ENCODE data around the gene R3HDM4.

DNA sequence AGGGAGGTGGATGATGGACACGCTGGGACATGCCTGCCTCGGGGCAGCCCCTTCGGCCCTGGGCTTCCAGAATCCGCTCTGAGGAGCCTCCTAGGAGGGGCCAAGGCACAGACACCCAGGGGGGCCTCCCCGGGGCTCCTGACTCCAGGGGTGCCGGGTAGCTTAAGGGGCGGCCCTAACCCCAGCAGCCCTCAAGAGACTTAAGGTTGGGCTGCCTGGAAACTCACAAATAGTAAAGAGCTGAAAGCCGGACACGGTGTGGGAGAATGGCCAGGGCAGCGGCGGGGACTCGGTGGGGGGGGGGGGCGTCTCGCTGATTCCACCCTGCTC, 20.5 kb upstream of the R3HDM4 start:
- TF ChIP-seq POLR2A (IDR thresholded peaks at IDR 0.05) = no peak
- TF ChIP-seq, protein P1, sequence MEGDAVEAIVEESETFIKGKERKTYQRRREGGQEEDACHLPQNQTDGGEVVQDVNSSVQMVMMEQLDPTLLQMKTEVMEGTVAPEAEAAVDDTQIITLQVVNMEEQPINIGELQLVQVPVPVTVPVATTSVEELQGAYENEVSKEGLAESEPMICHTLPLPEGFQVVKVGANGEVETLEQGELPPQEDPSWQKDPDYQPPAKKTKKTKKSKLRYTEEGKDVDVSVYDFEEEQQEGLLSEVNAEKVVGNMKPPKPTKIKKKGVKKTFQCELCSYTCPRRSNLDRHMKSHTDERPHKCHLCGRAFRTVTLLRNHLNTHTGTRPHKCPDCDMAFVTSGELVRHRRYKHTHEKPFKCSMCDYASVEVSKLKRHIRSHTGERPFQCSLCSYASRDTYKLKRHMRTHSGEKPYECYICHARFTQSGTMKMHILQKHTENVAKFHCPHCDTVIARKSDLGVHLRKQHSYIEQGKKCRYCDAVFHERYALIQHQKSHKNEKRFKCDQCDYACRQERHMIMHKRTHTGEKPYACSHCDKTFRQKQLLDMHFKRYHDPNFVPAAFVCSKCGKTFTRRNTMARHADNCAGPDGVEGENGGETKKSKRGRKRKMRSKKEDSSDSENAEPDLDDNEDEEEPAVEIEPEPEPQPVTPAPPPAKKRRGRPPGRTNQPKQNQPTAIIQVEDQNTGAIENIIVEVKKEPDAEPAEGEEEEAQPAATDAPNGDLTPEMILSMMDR (IDR thresholded peaks at IDR 0.05) = no peak
